Measurements from ENCODE around the gene GPATCH1.
A peak's percentile ranks its signal among the peaks of the same experiment; 100 is the strongest.

The GPATCH1 gene

GRCh38 chr19:33063356-33063752 is 17.6 kb upstream of the GPATCH1 start:
- peak; percentile 17 for DNase-seq (ENCODE audit: low spot score)

- DNase-seq (ENCODE audit: low spot score) = no peak
Observed at GRCh38 chr19:33063753-33064457, 17.1 kb upstream of the GPATCH1 start.

- DNase-seq (ENCODE audit: low spot score) = no peak
Observed at GRCh38 chr19:33064458-33064791, 16.6 kb upstream of the GPATCH1 start.

GRCh38 chr19:33064792-33065550 is 16.0 kb upstream of the GPATCH1 start, which contains the start of gene RHPN2:
Gene RHPN2, minus strand, starts transcription at chr19:33064888. Its CDS starts 36 bp downstream, at chr19:33064852.
- no peak for DNase-seq (ENCODE audit: low spot score)

GRCh38 chr19:33066543-33066942 is 14.4 kb upstream of the GPATCH1 start:
- no peak for DNase-seq (ENCODE audit: low spot score)

- no peak for DNase-seq (ENCODE audit: low spot score)
Observed at GRCh38 chr19:33067121-33067520, 13.9 kb upstream of the GPATCH1 start.

- DNase-seq (ENCODE audit: low spot score) = no peak
Observed at GRCh38 chr19:33071887-33072286, 9.1 kb upstream of the GPATCH1 start.

- no peak for DNase-seq (ENCODE audit: low spot score)
Observed at GRCh38 chr19:33075519-33075918, 5.5 kb upstream of the GPATCH1 start.

GRCh38 chr19:33085570-33086128 is 4.7 kb downstream of the GPATCH1 start:
- no peak for DNase-seq (ENCODE audit: low spot score)

- no peak for DNase-seq (ENCODE audit: low spot score)
Observed at GRCh38 chr19:33086955-33087354, 6.0 kb downstream of the GPATCH1 start.

- no peak for DNase-seq (ENCODE audit: low spot score)
Observed at GRCh38 chr19:33089010-33089409, 8.0 kb downstream of the GPATCH1 start.

- no peak for DNase-seq (ENCODE audit: low spot score)
Observed at GRCh38 chr19:33090179-33090578, 9.2 kb downstream of the GPATCH1 start.

- no peak for DNase-seq (ENCODE audit: low spot score)
Observed at GRCh38 chr19:33093420-33094210, 12.6 kb downstream of the GPATCH1 start.

GRCh38 chr19:33094436-33095067 is 13.6 kb downstream of the GPATCH1 start:
- no peak for DNase-seq (ENCODE audit: low spot score)

- no peak for DNase-seq (ENCODE audit: low spot score)
Observed at GRCh38 chr19:33096005-33096404, 15.0 kb downstream of the GPATCH1 start.

- no peak for DNase-seq (ENCODE audit: low spot score)
Observed at GRCh38 chr19:33098055-33098534, 17.1 kb downstream of the GPATCH1 start.

GRCh38 chr19:33100894-33101644 is 20.1 kb downstream of the GPATCH1 start:
- DNase-seq (ENCODE audit: low spot score) = no peak

- no peak for DNase-seq (ENCODE audit: low spot score)
Observed at GRCh38 chr19:33102893-33103292, 21.9 kb downstream of the GPATCH1 start.

GRCh38 chr19:33108161-33108560 is 27.2 kb downstream of the GPATCH1 start:
- no peak for DNase-seq (ENCODE audit: low spot score)

- no peak for DNase-seq (ENCODE audit: low spot score)
Observed at GRCh38 chr19:33110137-33110910, 29.3 kb downstream of the GPATCH1 start.

All from pons (tissue), 1 donor.